Measurements from ENCODE around the gene PACRG. TPM values are rescaled to one million over a fixed set of nuclear protein-coding genes. Genes with fewer than 3 reads are reported as not detected.

PACRG gene
- total RNA-seq, 4 donors from 2014 or later: 1.7 to 7.7 (median 3.7) TPM

DNA sequence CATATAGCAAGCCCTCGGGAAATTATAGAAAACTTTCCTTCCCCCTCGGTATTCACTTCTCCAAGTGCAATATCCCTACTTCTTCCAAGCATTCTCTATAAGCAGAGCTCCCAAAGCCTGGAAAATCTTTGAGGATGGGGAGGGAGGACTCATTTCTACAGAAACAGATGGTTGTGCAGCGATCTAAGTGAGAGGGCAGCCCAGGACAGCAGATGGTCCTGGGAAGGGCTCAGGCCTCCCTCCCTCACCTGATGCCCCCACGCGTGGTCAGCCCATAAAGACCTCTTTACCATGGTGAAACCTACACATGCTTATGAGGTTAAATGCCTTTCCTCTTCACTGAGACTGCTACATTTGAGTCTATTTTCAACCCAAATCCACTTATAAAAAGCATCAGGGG, 367.1 kb downstream of the PACRG start:
- Histone ChIP-seq H3K4me1 (no peaks in the 10 kb centered on the region), H3K9me3 (no peaks in the 10 kb centered on the region), H3K27ac (no peak overlapping the region), H3K36me3 (no peaks in the 10 kb centered on the region), H3K27me3 (no peaks in the 10 kb centered on the region), H3K4me3 (replicated peaks in 1 of 3) (no peak overlapping the region)
- DNase-seq: no peak
- intact Hi-C loops (cut with DNase I): no loop called here
- no peak for TF ChIP-seq POLR2A (IDR thresholded peaks at IDR 0.05)
- TF ChIP-seq, protein P1, sequence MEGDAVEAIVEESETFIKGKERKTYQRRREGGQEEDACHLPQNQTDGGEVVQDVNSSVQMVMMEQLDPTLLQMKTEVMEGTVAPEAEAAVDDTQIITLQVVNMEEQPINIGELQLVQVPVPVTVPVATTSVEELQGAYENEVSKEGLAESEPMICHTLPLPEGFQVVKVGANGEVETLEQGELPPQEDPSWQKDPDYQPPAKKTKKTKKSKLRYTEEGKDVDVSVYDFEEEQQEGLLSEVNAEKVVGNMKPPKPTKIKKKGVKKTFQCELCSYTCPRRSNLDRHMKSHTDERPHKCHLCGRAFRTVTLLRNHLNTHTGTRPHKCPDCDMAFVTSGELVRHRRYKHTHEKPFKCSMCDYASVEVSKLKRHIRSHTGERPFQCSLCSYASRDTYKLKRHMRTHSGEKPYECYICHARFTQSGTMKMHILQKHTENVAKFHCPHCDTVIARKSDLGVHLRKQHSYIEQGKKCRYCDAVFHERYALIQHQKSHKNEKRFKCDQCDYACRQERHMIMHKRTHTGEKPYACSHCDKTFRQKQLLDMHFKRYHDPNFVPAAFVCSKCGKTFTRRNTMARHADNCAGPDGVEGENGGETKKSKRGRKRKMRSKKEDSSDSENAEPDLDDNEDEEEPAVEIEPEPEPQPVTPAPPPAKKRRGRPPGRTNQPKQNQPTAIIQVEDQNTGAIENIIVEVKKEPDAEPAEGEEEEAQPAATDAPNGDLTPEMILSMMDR (IDR thresholded peaks at IDR 0.05): no peak
- WGBS, 2 donors: 92% methylated on average over 5 of the region's 5 CpGs

DNA sequence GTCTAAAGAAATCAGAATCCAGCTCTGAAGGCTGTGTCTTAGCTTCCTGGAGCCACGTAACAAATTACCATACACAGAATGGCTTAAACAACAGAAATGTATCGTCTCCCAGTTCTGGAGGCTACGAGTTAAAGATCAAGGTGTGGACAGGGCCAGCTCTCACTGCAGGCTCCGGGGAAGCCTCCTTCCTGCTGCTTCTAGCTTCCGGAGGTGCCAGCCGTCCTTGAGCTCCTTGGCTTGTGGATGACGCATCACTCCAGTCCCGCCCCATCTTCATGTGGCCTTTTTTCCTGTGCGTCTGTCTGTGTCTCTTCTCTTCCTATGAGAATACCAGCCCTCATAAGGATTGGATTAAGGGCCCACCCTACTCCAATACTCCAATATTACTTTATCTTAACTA, 367.6 kb downstream of the PACRG start:
- H3K27ac ChIP-seq: no peak overlapping the region
- no peak for DNase-seq
- H3K4me3 ChIP-seq (replicated peaks in 1 of 3): no peak overlapping the region
- no peak for TF ChIP-seq POLR2A (IDR thresholded peaks at IDR 0.05)
- TF ChIP-seq, protein P1 (IDR thresholded peaks at IDR 0.05): no peak
- intact Hi-C loops (cut with DNase I): no loop called here
- no peaks in the 10 kb centered on the region for H3K27me3 ChIP-seq
- H3K9me3 ChIP-seq: no peaks in the 10 kb centered on the region
- 82 to 90% methylated on average over 9 of the region's 9 CpGs for WGBS, 2 donors
- no peaks in the 10 kb centered on the region for H3K4me1 ChIP-seq
- H3K36me3 ChIP-seq: no peaks in the 10 kb centered on the region

DNA sequence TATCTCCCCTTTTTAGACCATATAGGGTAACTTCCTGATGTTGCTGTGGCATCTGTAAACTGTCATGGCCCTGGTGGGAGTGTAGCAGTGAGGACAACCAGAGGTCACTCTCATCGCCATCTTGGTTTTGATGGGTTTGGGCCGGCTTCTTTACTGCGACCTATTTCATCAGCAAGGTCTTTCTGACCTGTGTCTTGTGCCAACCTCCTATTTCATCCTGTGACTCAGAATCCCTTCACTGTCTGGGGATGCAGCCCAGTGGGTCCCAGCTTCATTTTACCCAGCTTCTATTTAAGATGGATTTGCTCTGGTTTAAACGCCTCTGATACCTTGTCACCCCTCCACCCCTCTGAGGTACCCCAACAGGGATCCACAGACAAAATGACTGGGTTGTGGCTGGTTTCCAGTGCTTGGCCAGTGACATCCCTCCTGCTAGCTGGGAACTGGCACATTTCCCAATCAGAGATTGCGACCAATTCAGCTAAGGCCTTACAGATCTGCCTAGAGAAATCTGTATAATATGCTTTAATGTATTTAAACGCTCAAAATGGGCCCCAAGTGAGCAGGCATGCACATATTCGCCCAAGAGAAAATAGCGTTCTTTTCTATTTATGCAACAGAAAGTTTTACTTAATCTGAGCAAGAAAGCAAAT, 371.2 kb downstream of the PACRG start:
- TF ChIP-seq, protein P1 (IDR thresholded peaks at IDR 0.05): no peak
- no peak for TF ChIP-seq POLR2A (IDR thresholded peaks at IDR 0.05)
- H3K27me3 ChIP-seq: no peaks in the 10 kb centered on the region
- no peaks in the 10 kb centered on the region for H3K36me3 ChIP-seq
- no peaks in the 10 kb centered on the region for H3K4me1 ChIP-seq
- no peak overlapping the region for H3K27ac ChIP-seq
- intact Hi-C loops (cut with DNase I): no loop called here
- H3K4me3 ChIP-seq (replicated peaks in 1 of 3): no peak overlapping the region
- no peak for DNase-seq
- H3K9me3 ChIP-seq: no peaks in the 10 kb centered on the region
- 81 to 90% methylated on average over 8 of the region's 8 CpGs for WGBS, 2 donors

- no peaks in the 10 kb centered on the region for H3K4me1 ChIP-seq
- no peak overlapping the region for H3K27ac ChIP-seq
- intact Hi-C loops (cut with DNase I): no loop called here
- TF ChIP-seq, protein P1 (IDR thresholded peaks at IDR 0.05): no peak
- no peak for TF ChIP-seq POLR2A (IDR thresholded peaks at IDR 0.05)
- no peak for DNase-seq
- no peak overlapping the region for H3K4me3 ChIP-seq (replicated peaks in 1 of 3)
- H3K9me3 ChIP-seq: no peaks in the 10 kb centered on the region
- WGBS, 2 donors: 89 to 92% methylated on average over 25 to 26 of the region's 27 CpGs
- no peaks in the 10 kb centered on the region for H3K36me3 ChIP-seq
- no peaks in the 10 kb centered on the region for H3K27me3 ChIP-seq
These were observed 371.9 kb downstream of the PACRG start for GRCh38 chr6:163099621-163100171.

GRCh38 chr6:163100259-163100658, 372.5 kb downstream of the PACRG start:
- Histone ChIP-seq H3K9me3 (no peaks in the 10 kb centered on the region), H3K36me3 (no peaks in the 10 kb centered on the region), H3K4me1 (no peaks in the 10 kb centered on the region), H3K4me3 (replicated peaks in 1 of 3) (no peak overlapping the region), H3K27me3 (no peaks in the 10 kb centered on the region), H3K27ac (no peak overlapping the region)
- DNase-seq: no peak
- 97 to 98% methylated on average over 21 to 25 of the region's 27 CpGs for WGBS, 2 donors
- TF ChIP-seq, protein P1 (IDR thresholded peaks at IDR 0.05): no peak
- TF ChIP-seq POLR2A (IDR thresholded peaks at IDR 0.05): no peak
- intact Hi-C loops (cut with DNase I): no loop called here
